Fibroblast of pulmonary artery (primary cell): Measurements from ENCODE around the gene TTR.

Experiments used
- DNase-seq: peaks from one replicate; pipeline ENCODE4 v3.0.0-alpha.2; 2010; ENCODE audit warnings: low read depth
- H3K4me3 ChIP-seq: replicated peaks from 2 replicates; pipeline ENCODE4 v1.5.1; 2011; ENCODE audit warnings: low read depth, mild to moderate bottlenecking, control low read depth, low read length, moderate library complexity
- TF ChIP-seq, protein P1 (sequence below): IDR thresholded peaks from 2 replicates; pipeline ENCODE4 v1.5.1; 2011; ENCODE audit warnings: mild to moderate bottlenecking, control low read depth, low read length, inconsistent platforms; ENCODE audit errors: missing control alignments

The TTR gene

DNA sequence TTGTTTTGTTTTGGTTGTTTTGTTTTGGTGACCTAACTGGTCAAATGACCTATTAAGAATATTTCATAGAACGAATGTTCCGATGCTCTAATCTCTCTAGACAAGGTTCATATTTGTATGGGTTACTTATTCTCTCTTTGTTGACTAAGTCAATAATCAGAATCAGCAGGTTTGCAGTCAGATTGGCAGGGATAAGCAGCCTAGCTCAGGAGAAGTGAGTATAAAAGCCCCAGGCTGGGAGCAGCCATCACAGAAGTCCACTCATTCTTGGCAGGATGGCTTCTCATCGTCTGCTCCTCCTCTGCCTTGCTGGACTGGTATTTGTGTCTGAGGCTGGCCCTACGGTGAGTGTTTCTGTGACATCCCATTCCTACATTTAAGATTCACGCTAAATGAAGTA, at the start of gene TTR:
TTR (plus strand) TSS at position 250 of the 400 bp plus-strand sequence; CDS start at position 276, 26 bp downstream.
- TF ChIP-seq, protein P1, sequence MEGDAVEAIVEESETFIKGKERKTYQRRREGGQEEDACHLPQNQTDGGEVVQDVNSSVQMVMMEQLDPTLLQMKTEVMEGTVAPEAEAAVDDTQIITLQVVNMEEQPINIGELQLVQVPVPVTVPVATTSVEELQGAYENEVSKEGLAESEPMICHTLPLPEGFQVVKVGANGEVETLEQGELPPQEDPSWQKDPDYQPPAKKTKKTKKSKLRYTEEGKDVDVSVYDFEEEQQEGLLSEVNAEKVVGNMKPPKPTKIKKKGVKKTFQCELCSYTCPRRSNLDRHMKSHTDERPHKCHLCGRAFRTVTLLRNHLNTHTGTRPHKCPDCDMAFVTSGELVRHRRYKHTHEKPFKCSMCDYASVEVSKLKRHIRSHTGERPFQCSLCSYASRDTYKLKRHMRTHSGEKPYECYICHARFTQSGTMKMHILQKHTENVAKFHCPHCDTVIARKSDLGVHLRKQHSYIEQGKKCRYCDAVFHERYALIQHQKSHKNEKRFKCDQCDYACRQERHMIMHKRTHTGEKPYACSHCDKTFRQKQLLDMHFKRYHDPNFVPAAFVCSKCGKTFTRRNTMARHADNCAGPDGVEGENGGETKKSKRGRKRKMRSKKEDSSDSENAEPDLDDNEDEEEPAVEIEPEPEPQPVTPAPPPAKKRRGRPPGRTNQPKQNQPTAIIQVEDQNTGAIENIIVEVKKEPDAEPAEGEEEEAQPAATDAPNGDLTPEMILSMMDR: no peak
- H3K4me3 ChIP-seq: no peak within 1 kb of the TSS
- no peak for DNase-seq

DNA sequence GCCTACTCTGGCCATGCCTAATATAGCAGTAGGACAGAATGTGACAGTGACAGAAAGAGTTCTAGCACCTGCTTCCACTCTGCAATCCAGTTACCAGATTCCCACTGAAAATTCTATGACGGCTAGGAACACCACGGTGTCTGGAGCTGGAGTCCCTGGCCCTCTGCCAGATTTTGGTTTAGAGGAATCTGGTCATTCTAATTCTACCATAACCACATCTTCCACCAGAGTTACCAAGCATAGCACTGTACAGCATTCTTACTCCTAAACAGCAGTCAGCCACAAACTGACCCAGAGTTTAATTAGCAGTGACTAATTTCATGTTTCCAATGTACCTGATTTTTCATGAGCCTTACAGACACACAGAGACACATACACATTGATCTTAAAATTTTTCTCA, 45.2 kb upstream of the TTR start:
- H3K4me3 ChIP-seq: no peak overlapping the region
- DNase-seq: no peak
- TF ChIP-seq, protein P1: no peak

DNA sequence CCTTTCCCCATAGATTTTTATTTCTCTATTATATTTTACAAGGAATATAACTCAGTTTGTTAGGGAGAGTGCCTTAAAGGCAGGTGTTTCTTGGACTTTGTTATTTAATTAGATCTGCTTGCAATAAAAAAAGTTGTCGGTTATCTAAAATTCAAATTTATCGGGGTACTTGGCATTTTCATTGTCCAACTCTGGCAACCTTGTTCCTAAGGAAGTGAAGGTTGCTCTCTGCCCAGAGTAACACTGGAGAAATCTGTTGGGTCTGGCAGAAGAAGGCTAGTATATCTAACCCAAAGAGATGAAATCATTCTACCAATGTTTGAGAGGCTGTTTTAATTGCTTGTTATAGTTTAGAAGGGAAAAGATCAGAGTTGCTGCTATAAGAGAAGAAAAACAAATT, 42.8 kb upstream of the TTR start:
- DNase-seq: no peak
- TF ChIP-seq, protein P1: no peak
- no peak overlapping the region for H3K4me3 ChIP-seq

DNA sequence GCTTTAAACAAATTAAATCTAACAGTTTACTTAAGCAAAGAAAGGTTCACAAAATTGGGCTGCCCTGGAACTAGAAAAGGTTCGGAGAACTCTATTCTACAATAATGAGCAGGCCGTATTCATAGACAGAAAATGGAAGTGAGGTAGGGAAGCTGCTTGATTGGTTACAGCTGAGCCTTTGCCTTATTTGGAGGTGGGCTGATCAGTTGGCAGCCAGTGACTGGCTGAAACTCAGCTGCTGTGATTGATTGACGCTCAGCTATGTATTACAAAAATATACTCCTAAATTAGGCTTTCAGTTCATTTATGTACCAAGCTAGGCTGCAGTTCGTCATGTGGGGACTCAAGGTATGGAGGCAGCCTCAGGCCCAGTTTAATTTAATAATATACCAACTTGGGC, 42.3 kb upstream of the TTR start:
- TF ChIP-seq, protein P1: no peak
- no peak overlapping the region for H3K4me3 ChIP-seq
- no peak for DNase-seq

DNA sequence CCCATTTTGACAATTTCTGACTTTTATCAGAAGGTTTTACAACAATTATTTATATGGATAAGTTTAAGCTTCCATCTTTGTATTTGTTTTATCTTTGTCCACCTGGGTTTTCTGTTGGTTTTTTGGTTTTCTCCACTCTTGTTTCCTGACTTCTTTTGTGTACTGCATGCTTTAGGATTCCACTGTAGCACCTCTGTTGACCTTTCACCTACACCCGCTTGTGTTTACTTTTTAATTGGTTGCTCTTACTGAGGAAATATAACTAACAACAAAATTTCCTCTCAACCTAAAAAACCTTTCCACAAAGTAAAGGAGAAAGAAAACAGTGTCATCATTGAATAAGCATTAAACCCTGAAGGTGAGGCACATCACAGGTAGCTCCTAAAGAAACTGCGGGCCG, 39.8 kb upstream of the TTR start:
- TF ChIP-seq, protein P1: no peak
- DNase-seq: no peak
- no peak overlapping the region for H3K4me3 ChIP-seq

DNA sequence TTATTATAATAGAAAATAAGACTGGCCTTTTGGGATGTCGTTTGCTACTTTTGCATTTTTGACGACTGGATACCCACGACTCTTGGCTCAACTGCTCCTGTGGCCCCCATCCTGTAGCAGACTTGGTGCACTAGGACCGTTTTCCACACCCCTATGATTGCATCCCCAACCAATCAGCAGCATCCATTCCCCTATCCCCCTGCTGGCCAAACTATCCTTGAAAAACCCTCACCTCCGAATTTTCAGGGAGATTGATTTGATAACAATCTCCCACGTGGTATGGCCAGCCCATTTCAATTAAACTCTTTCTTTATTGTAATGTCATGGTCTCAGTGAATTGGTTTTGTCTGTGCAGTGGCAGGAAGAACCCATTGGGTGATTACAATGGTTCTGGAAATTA, 37.9 kb upstream of the TTR start:
- no peak overlapping the region for H3K4me3 ChIP-seq
- no peak for DNase-seq
- TF ChIP-seq, protein P1: peak; percentile 26

DNA sequence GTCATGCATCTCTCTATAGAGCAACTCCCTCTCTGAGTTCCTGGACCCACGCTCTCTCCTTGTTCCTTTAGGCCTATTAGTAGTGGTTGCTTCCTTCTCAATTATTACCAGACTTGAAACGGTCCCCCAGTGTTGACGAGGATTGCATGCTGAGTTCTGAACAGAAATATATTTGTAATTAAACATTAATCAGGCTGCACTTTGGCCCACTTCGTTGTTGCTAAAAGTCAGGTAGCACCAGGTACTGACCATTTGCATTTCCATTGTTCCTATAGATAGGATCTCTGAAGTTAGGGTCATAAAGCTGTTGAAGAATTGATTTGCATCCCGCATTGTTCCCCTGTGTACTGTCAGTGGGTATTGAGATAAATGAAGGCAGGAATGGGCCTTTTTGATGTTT, 36.9 kb upstream of the TTR start:
- no peak for DNase-seq
- TF ChIP-seq, protein P1: no peak
- H3K4me3 ChIP-seq: no peak overlapping the region
